Measurements from ENCODE around the gene RCOR1. TPM values are rescaled to one million over a fixed set of nuclear protein-coding genes. Genes with fewer than 3 reads are reported as not detected.

Gene RCOR1
- total RNA-seq, 1 experiment from 2014 or later, result 25.4 TPM

- TF ChIP-seq, protein P1, sequence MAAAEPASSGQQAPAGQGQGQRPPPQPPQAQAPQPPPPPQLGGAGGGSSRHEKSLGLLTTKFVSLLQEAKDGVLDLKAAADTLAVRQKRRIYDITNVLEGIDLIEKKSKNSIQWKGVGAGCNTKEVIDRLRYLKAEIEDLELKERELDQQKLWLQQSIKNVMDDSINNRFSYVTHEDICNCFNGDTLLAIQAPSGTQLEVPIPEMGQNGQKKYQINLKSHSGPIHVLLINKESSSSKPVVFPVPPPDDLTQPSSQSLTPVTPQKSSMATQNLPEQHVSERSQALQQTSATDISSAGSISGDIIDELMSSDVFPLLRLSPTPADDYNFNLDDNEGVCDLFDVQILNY (CRISPR knock-in tag; IDR thresholded peaks at IDR 0.05), result no peak
- no peak for TF ChIP-seq FOXJ3 (CRISPR knock-in tag; IDR thresholded peaks at IDR 0.05; ENCODE audit: borderline replicate concordance)
- no peak for TF ChIP-seq E2F4 (CRISPR knock-in tag; IDR thresholded peaks at IDR 0.05; ENCODE audit: borderline replicate concordance, low read depth)
- TF ChIP-seq ZNF138 (CRISPR knock-in tag; conservative IDR thresholded peaks at IDR 0.05), result no peak
- TF ChIP-seq JUN (CRISPR knock-in tag; IDR thresholded peaks at IDR 0.05), result no peak
- TF ChIP-seq ZNF219 (CRISPR knock-in tag; IDR thresholded peaks at IDR 0.05; ENCODE audit: borderline replicate concordance), result no peak
These were observed 74.2 kb downstream of the RCOR1 start (continued) for GRCh38 chr14:102666635-102667034.

GRCh38 chr14:102667703-102668102 lies 75.3 kb downstream of the RCOR1 start:
- H3K27me3 Mint-ChIP-seq (ENCODE audit: low read depth), result no peaks in the 10 kb centered on the region
- ChIA-PET POLR2A (interaction anchor here (0.6 kb wide), 1 partner anchor 31 kb away, joined by 3 read pairs; no protein-coding TSS in a partner anchor), CTCF (interaction anchor here (0.9 to 2.5 kb wide), 3 partner anchors 27 to 73 kb away, joined by 3 to 8 read pairs (median 5); no protein-coding TSS in a partner anchor)

More at GRCh38 chr14:102667703-102668102, 75.3 kb downstream of the RCOR1 start:
- Mint-ChIP-seq H3K9me3 (peaks cover 15% of the 10 kb centered on the region), H3K36me3 (peaks cover 9% of the 10 kb centered on the region), H3K4me1 (peaks cover 54% of the 10 kb centered on the region), H3K27ac (peak overlapping the region; percentile 64; the same call in 1 of the 2 replicates), H3K4me3 (no peak overlapping the region)
- ATAC-seq (no peak), DNase-seq (ENCODE audit: low spot score) (no peak)
- TF ChIP-seq MXD4 (CRISPR knock-in tag; IDR thresholded peaks at IDR 0.05; ENCODE audit: borderline replicate concordance) (no peak), ZNF512 (CRISPR knock-in tag; IDR thresholded peaks at IDR 0.05; ENCODE audit: borderline replicate concordance) (no peak), PREB (CRISPR knock-in tag; IDR thresholded peaks at IDR 0.05; ENCODE audit: borderline replicate concordance) (no peak), SP1 (CRISPR knock-in tag; conservative IDR thresholded peaks at IDR 0.05) (no peak), ZNF263 (CRISPR knock-in tag; IDR thresholded peaks at IDR 0.05; ENCODE audit: low read depth) (no peak), HMGA2 (CRISPR knock-in tag; IDR thresholded peaks at IDR 0.05) (no peak), RORB (CRISPR knock-in tag; IDR thresholded peaks at IDR 0.05) (no peak), NFATC4 (CRISPR knock-in tag; IDR thresholded peaks at IDR 0.05) (no peak), RELA (CRISPR knock-in tag; IDR thresholded peaks at IDR 0.05; ENCODE audit: borderline replicate concordance) (no peak), MAX (CRISPR knock-in tag; IDR thresholded peaks at IDR 0.05) (no peak), ZNF138 (CRISPR knock-in tag; conservative IDR thresholded peaks at IDR 0.05) (no peak), FOXK1 (CRISPR knock-in tag; IDR thresholded peaks at IDR 0.05) (no peak), USF2 (CRISPR knock-in tag; IDR thresholded peaks at IDR 0.05) (no peak), NFE2L1 (CRISPR knock-in tag; IDR thresholded peaks at IDR 0.05) (no peak)
- TF ChIP-seq, protein P2, sequence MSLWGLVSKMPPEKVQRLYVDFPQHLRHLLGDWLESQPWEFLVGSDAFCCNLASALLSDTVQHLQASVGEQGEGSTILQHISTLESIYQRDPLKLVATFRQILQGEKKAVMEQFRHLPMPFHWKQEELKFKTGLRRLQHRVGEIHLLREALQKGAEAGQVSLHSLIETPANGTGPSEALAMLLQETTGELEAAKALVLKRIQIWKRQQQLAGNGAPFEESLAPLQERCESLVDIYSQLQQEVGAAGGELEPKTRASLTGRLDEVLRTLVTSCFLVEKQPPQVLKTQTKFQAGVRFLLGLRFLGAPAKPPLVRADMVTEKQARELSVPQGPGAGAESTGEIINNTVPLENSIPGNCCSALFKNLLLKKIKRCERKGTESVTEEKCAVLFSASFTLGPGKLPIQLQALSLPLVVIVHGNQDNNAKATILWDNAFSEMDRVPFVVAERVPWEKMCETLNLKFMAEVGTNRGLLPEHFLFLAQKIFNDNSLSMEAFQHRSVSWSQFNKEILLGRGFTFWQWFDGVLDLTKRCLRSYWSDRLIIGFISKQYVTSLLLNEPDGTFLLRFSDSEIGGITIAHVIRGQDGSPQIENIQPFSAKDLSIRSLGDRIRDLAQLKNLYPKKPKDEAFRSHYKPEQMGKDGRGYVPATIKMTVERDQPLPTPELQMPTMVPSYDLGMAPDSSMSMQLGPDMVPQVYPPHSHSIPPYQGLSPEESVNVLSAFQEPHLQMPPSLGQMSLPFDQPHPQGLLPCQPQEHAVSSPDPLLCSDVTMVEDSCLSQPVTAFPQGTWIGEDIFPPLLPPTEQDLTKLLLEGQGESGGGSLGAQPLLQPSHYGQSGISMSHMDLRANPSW (CRISPR knock-in tag; conservative IDR thresholded peaks at IDR 0.05; ENCODE audit: low read depth), result no peak
- TF ChIP-seq, protein P3, sequence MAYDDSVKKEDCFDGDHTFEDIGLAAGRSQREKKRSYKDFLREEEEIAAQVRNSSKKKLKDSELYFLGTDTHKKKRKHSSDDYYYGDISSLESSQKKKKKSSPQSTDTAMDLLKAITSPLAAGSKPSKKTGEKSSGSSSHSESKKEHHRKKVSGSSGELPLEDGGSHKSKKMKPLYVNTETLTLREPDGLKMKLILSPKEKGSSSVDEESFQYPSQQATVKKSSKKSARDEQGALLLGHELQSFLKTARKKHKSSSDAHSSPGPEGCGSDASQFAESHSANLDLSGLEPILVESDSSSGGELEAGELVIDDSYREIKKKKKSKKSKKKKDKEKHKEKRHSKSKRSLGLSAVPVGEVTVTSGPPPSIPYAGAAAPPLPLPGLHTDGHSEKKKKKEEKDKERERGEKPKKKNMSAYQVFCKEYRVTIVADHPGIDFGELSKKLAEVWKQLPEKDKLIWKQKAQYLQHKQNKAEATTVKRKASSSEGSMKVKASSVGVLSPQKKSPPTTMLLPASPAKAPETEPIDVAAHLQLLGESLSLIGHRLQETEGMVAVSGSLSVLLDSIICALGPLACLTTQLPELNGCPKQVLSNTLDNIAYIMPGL (CRISPR knock-in tag; IDR thresholded peaks at IDR 0.05), result no peak
